ENCODE data around the gene RACGAP1. TPM values are rescaled to one million over a fixed set of nuclear protein-coding genes. Genes with fewer than 3 reads are reported as not detected.

Gene RACGAP1
- total and polyA plus RNA-seq, 12 donors, result 1.3 to 28.4 (median 6.2) TPM

GRCh38 chr12:50072198-50072907, 47.1 kb upstream of the RACGAP1 start:
- WGBS, 4 donors, result 64 to 73% (median 69%) methylated on average over 7 to 10 of the region's 10 CpGs
- H3K27ac ChIP-seq, result no peak overlapping the region
- DNase-seq, result no peak

GRCh38 chr12:50070314-50071060, 45.2 kb upstream of the RACGAP1 start:
- intact Hi-C loops (cut with DNase I), result loop anchor here in 1 of 2 donors (5.0 kb wide), 1 partner anchor 107 kb away; no protein-coding TSS in a partner anchor
- TF ChIP-seq CTCF (IDR thresholded peaks at IDR 0.05) (peak; percentile 78 to 93 (median 88)), POLR2A (IDR thresholded peaks at IDR 0.05) (no peak)
- Histone ChIP-seq H3K4me1 (replicated peaks in 1 of 2) (peaks cover 0 to 4% of the 10 kb centered on the region in 2 donors), H3K4me3 (no peak overlapping the region), H3K27me3 (no peaks in the 10 kb centered on the region), H3K9me3 (replicated peaks in 1 of 3) (no peaks in the 10 kb centered on the region), H3K36me3 (replicated peaks in 1 of 2) (no peaks in the 10 kb centered on the region), H3K27ac (no peak overlapping the region)
- peak; percentile 71 to 90 (median 81) for DNase-seq
- 35 to 50% (median 39%) methylated on average over 7 to 9 of the region's 9 CpGs for WGBS, 4 donors

More at GRCh38 chr12:50072198-50072907, 47.1 kb upstream of the RACGAP1 start:
- H3K27me3 ChIP-seq, result no peaks in the 10 kb centered on the region
- H3K9me3 ChIP-seq (replicated peaks in 1 of 3), result no peaks in the 10 kb centered on the region
- intact Hi-C loops (cut with DNase I), result loop anchor here in 1 of 2 donors (5.0 kb wide), 1 partner anchor 105 kb away; no protein-coding TSS in a partner anchor
- no peak overlapping the region for H3K4me3 ChIP-seq
- no peaks in the 10 kb centered on the region for H3K36me3 ChIP-seq (replicated peaks in 1 of 2)
- H3K4me1 ChIP-seq (replicated peaks in 1 of 2), result peaks cover 0 to 4% of the 10 kb centered on the region in 2 donors
- TF ChIP-seq CTCF (IDR thresholded peaks at IDR 0.05), result no peak
- TF ChIP-seq POLR2A (IDR thresholded peaks at IDR 0.05), result no peak

GRCh38 chr12:50069539-50069938, 44.2 kb upstream of the RACGAP1 start:
- Histone ChIP-seq H3K4me1 (replicated peaks in 1 of 2) (no peaks in the 10 kb centered on the region), H3K9me3 (replicated peaks in 1 of 3) (no peaks in the 10 kb centered on the region), H3K27ac (no peak overlapping the region), H3K4me3 (no peak overlapping the region), H3K36me3 (replicated peaks in 1 of 2) (no peaks in the 10 kb centered on the region), H3K27me3 (no peaks in the 10 kb centered on the region)
- TF ChIP-seq CTCF (IDR thresholded peaks at IDR 0.05), result no peak
- no peak for TF ChIP-seq POLR2A (IDR thresholded peaks at IDR 0.05)
- WGBS, 4 donors, result 89 to 98% (median 96%) methylated on average over 3 of the region's 3 CpGs
- intact Hi-C loops (cut with DNase I), result no loop called here
- no peak for DNase-seq

- 90 to 95% (median 92%) methylated on average over 5 of the region's 5 CpGs for WGBS, 4 donors
- intact Hi-C loops (cut with DNase I), result no loop called here
- no peaks in the 10 kb centered on the region for H3K36me3 ChIP-seq (replicated peaks in 1 of 2)
- no peak overlapping the region for H3K4me3 ChIP-seq
- no peaks in the 10 kb centered on the region for H3K9me3 ChIP-seq (replicated peaks in 1 of 3)
- no peak for TF ChIP-seq CTCF (IDR thresholded peaks at IDR 0.05)
- TF ChIP-seq POLR2A (IDR thresholded peaks at IDR 0.05), result no peak
- no peak overlapping the region for H3K27ac ChIP-seq
- DNase-seq, result no peak
- H3K27me3 ChIP-seq, result no peaks in the 10 kb centered on the region
- H3K4me1 ChIP-seq (replicated peaks in 1 of 2), result no peaks in the 10 kb centered on the region
Observed at GRCh38 chr12:50069069-50069468, 43.8 kb upstream of the RACGAP1 start.

Data from adrenal gland (tissue), 12 donors.